Measurements from ENCODE around the gene KCND3.

DNA sequence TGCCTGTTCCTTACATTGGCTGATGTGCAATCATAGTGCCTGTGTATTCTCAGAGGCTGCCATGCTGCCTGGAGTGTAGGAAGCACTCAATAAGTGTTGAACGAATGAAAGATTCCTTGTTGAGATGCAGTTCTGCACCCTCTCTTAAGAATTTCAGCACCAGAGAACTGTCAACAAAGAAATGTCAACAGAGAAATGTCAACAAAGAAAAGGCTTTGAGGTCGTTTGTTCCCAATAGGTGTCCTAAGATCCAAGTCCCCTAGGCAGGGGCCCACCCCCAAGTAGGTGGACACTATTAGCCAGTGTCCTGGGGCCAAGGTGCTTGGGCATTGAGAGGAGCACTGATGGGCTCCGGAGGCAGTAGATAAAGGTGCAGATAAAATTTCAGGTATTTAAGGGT is 12.6 kb downstream of the KCND3 start:
- TF ChIP-seq, protein P1, sequence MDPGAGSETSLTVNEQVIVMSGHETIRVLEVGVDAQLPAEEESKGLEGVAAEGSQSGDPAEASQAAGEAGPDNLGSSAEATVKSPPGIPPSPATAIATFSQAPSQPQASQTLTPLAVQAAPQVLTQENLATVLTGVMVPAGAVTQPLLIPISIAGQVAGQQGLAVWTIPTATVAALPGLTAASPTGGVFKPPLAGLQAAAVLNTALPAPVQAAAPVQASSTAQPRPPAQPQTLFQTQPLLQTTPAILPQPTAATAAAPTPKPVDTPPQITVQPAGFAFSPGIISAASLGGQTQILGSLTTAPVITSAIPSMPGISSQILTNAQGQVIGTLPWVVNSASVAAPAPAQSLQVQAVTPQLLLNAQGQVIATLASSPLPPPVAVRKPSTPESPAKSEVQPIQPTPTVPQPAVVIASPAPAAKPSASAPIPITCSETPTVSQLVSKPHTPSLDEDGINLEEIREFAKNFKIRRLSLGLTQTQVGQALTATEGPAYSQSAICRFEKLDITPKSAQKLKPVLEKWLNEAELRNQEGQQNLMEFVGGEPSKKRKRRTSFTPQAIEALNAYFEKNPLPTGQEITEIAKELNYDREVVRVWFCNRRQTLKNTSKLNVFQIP (CRISPR knock-in tag; IDR thresholded peaks at IDR 0.05; ENCODE audit: borderline replicate concordance, low read depth) = no peak
- TF ChIP-seq TCF4 (CRISPR knock-in tag; IDR thresholded peaks at IDR 0.05; ENCODE audit: borderline replicate concordance) (no peak), TOX (CRISPR knock-in tag; IDR thresholded peaks at IDR 0.05; ENCODE audit: borderline replicate concordance) (no peak), BACH2 (CRISPR knock-in tag; IDR thresholded peaks at IDR 0.05; ENCODE audit: borderline replicate concordance) (no peak), PPARA (CRISPR knock-in tag; IDR thresholded peaks at IDR 0.05; ENCODE audit: borderline replicate concordance) (no peak), OSR1 (CRISPR knock-in tag; IDR thresholded peaks at IDR 0.05) (no peak)
- TF ChIP-seq, protein P2, sequence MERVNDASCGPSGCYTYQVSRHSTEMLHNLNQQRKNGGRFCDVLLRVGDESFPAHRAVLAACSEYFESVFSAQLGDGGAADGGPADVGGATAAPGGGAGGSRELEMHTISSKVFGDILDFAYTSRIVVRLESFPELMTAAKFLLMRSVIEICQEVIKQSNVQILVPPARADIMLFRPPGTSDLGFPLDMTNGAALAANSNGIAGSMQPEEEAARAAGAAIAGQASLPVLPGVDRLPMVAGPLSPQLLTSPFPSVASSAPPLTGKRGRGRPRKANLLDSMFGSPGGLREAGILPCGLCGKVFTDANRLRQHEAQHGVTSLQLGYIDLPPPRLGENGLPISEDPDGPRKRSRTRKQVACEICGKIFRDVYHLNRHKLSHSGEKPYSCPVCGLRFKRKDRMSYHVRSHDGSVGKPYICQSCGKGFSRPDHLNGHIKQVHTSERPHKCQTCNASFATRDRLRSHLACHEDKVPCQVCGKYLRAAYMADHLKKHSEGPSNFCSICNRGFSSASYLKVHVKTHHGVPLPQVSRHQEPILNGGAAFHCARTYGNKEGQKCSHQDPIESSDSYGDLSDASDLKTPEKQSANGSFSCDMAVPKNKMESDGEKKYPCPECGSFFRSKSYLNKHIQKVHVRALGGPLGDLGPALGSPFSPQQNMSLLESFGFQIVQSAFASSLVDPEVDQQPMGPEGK (CRISPR knock-in tag; IDR thresholded peaks at IDR 0.05; ENCODE audit: borderline replicate concordance) = no peak
- TF ChIP-seq, protein P3, sequence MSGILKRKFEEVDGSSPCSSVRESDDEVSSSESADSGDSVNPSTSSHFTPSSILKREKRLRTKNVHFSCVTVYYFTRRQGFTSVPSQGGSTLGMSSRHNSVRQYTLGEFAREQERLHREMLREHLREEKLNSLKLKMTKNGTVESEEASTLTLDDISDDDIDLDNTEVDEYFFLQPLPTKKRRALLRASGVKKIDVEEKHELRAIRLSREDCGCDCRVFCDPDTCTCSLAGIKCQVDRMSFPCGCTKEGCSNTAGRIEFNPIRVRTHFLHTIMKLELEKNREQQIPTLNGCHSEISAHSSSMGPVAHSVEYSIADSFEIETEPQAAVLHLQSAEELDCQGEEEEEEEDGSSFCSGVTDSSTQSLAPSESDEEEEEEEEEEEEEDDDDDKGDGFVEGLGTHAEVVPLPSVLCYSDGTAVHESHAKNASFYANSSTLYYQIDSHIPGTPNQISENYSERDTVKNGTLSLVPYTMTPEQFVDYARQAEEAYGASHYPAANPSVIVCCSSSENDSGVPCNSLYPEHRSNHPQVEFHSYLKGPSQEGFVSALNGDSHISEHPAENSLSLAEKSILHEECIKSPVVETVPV (CRISPR knock-in tag; IDR thresholded peaks at IDR 0.05) = no peak

Data from SK-N-SH treated with all-trans-retinoic acid at 6 μM for 48 hours (cell line).